HTR-8/SVneo (cell line): ENCODE data around the gene ZNF98.

Experiments
- DNase-seq: peaks from one replicate; pipeline ENCODE4 v3.0.0; 2011; ENCODE audit warnings: low spot score, mixed read lengths; ENCODE audit not compliant: insufficient read length
- FAIRE-seq: peaks from 2 replicates; lab custom pipeline; 2011; peaks lifted over from hg19 to GRCh38; lab: Jason Lieb, UNC

ZNF98 gene

GRCh38 chr19:22422211-22422610 is at the start of gene ZNF98:
Gene ZNF98 (minus strand): TSS chr19:22422346. CDS start chr19:22422224, 122 bp downstream.
- no peak for FAIRE-seq
- DNase-seq, result peak; percentile 57

DNA sequence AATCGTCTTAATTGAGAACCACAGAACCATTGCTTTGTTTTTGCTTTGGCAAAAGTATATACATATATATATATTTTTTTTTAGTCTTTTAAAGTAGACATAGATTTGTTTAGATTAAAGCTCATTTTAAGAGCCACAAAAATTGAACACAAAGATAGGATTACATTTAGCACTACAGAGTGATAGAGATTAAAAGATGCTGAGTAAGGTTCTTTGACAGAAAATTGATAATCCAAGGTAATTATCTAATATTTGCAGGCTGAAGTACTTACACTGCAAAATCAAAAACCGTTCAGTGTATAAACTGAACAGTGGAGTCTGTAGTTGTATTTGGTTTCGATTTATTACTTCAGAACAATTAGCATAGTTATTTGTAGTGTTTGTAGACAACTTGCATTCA is 24.5 kb upstream of the ZNF98 start:
- DNase-seq, result no peak
- FAIRE-seq, result no peak

DNA sequence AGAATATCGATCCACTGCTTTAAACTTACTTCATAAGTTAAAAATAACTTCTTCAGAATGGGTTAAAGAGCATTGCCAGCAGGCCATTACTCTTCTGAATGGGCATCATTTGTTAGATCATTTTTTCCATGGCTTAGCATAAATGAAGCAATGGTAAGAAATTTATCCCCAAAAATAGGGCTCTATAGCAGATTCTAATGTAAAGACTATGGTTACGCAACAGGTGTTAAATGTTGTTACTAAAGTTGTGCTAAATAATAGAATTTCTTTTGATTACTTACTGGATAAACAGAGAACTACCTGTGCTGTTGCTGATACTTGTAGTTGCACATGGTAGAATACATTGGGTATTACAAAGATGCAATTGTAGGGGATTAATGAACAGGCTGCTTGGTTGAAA is 15.9 kb upstream of the ZNF98 start:
- no peak for FAIRE-seq
- DNase-seq, result no peak

GRCh38 chr19:22427960-22428913 is 6.1 kb upstream of the ZNF98 start:
- FAIRE-seq, result no peak

DNA sequence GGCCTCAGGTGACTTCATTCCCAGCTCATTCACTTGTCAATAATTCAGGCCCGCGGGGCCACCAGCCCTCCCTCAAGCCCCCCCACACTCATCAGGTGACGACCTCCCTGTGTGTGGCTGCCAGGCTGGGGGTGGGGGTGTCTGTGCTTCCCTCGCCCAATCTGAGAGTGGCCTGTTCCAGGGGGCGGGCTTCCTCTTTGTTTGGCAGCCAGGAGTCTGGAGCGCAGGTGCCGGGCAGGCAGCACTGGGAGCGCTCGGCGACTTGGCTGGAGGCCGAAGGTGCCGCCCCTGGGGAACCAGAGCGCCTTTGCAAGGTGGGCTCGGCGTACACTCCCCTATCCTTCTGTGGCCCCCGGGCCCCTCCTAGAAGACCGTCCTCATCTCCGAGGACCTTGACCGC is 5.4 kb upstream of the ZNF98 start:
- FAIRE-seq (no peak), DNase-seq (no peak)

More at GRCh38 chr19:22427960-22428913, 6.1 kb upstream of the ZNF98 start:
- DNase-seq, result no peak

DNA sequence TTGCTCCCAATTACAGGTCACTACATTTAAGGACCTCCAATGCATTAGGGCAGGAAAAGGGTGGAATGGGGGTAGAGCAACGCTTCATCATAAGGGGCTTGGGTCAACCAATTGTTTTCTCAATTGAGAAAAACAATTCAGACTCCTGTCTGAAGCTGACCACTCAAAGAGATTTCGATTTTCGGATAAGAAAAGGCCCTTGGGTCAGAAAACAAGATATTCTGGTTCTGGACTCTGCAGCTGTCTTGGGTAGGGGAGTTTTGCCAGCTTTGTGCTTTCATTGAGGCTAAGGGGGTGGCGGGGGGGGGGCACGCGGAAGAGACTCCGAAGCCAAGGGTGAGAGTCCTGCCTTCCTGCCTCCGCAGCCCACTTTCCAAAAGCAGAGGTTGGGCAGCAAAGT is 4.8 kb upstream of the ZNF98 start:
- no peak for DNase-seq
- FAIRE-seq, result no peak

- no peak for FAIRE-seq
- no peak for DNase-seq
These were observed 349 bp downstream of the ZNF98 start for GRCh38 chr19:22421797-22422196.

- DNase-seq (no peak), FAIRE-seq (no peak)
These were observed 67.5 kb downstream of the ZNF98 start for GRCh38 chr19:22354665-22355064.
